Measurements from ENCODE around the gene RALB.

The RALB gene

DNA sequence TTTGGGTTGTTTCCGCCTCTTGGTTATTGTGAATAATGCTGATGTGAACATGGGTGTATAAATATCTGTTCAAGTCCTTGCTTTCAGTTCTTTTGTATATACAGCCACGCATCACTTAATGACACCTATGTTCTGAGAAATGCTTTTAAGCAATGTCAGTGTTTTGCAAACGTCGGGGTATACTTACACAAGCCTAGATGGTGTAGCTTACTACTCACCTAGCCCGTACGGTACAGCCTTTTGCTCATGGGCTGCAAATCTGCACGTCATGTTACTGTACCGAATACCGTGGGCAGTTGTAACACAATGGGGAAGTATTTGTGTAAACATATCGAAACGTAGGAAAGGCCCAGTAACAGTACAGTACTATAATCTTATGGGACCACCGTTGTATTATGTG is 12.4 kb downstream of the RALB start:
- no peak for DNase-seq

DNA sequence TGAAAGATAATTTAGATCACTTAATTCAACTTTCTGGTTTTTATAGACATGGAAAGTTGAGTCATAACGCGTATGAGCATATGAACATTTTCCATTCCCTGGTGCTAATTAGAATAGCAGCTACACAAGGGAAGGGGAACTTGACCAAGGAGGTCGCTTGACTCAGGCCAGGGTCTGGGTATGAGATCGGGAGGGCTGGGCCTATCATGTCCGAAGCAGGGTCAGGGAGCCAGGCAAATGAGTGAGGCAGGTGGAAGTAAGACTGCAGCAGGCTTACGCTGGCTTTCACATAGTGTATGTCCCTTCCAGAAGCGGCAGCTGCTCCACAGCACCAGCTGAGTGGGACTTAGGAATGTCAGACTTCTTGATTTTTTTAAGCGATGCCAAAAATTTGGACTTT is 14.7 kb downstream of the RALB start:
- no peak for DNase-seq

DNA sequence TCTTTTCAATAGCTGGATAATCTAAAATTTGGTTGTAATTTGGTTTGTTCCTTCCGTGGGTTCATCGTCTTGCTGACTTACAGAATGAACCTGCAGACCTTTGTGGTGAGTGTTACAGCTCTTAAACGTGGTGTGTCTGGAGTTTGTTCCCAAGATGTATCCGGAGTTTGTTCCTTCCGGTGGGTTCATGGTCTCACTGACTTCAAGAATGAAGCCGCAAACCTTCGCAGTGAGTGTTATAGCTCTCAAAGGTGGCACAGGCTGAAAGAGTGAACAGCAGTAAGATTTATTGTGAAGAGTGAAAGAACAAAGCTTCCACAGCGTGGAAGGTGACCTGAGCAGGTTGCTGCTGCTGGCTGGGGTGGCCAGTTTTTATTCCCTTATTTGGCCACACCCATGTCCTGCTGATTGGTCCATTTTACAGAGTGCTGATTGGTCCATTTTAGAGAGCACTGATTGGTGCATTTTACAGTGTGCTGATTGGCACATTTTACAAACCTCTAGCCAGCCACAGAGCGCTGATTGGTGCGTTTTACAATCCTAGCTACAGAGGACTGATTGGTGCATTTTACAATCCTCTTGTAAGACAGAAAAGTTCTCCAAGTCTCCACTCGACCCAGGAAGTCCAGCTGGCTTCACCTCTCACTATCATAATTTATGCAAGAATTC is 16.6 kb downstream of the RALB start:
- no peak for DNase-seq

DNA sequence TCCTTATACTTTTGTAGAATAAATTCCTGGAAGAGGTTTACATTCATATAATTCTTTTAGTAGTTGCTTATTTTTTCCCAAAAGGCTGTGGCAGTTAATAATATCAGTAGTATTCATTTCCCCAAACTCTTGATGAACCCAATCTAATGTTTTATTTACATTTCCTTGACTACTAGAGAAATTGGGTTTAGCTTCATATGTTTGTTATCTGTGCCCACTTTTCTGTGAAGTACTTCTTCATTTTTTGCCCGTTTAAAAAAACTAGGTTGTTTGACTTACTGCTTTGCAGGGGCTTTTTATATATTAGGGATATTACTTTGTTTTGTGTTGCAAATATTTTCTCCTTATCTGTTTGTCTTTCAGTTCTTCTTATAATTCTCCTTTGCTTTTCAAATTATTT is 17.2 kb downstream of the RALB start:
- DNase-seq, result no peak

GRCh38 chr2:120271711-120272379 is 19.2 kb downstream of the RALB start:
- no peak for DNase-seq

DNA sequence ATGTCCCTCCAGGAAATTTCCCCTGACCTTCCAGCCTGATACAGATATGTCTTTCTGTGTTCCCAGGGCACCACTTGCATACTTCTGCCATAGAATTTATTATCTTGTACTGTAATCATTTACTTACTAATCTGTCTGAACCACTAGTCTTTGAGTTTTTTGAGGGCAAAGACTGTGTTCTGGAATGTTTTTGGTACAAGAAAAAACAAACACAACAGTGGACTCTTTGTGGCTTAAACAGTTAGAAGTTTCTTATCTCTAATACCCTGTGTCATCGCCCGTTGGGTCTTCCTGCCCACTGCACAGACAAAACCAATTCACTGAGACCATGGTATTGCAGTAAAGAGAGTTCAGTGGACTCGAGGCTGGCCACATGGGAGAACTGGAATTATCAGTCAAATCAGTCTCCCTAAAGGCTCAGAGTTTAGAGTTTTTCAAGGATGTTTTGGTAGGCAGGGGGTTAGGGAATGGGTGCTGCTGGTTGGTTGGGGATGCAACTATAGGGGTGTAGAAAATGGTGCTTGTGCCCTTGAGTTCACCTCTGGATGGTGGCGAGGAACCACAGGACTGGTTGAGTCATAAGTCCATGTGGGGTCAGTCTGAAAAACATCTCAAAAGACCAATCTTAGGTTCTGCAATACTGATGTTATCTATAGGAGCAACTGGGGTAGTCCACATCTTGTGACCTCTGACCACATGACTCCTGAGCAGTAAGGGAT is 20.3 kb downstream of the RALB start:
- DNase-seq, result no peak

- DNase-seq, result no peak
Measured at GRCh38 chr2:120275617-120276400, 23.2 kb downstream of the RALB start.

GRCh38 chr2:120277505-120278205 is 25.0 kb downstream of the RALB start:
- DNase-seq, result no peak

GRCh38 chr2:120278901-120279300 is 26.2 kb downstream of the RALB start:
- DNase-seq, result no peak

GRCh38 chr2:120279708-120280107 is 27.1 kb downstream of the RALB start:
- DNase-seq, result no peak

DNA sequence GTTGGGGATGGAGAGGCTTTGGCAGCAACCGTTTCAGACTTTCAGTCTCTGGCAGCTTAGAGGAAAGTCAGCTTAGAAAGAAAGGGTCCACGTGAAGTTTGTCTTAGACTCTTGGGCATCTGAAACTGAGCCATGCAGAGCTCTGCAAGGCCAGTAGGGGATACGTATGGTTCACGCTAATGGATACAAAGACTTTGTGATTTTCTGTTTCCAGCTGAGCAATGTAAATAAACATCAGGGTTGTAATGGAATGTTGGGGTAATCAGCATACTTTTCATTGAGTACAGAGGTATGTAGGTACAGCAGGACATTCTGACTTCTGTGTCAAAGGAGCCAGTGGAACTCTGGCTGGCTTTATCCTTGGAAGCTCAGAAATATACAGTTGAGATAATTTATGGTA is 31.0 kb downstream of the RALB start:
- no peak for DNase-seq

- no peak for DNase-seq
Measured at GRCh38 chr2:120285056-120285455, 32.4 kb downstream of the RALB start.

DNA sequence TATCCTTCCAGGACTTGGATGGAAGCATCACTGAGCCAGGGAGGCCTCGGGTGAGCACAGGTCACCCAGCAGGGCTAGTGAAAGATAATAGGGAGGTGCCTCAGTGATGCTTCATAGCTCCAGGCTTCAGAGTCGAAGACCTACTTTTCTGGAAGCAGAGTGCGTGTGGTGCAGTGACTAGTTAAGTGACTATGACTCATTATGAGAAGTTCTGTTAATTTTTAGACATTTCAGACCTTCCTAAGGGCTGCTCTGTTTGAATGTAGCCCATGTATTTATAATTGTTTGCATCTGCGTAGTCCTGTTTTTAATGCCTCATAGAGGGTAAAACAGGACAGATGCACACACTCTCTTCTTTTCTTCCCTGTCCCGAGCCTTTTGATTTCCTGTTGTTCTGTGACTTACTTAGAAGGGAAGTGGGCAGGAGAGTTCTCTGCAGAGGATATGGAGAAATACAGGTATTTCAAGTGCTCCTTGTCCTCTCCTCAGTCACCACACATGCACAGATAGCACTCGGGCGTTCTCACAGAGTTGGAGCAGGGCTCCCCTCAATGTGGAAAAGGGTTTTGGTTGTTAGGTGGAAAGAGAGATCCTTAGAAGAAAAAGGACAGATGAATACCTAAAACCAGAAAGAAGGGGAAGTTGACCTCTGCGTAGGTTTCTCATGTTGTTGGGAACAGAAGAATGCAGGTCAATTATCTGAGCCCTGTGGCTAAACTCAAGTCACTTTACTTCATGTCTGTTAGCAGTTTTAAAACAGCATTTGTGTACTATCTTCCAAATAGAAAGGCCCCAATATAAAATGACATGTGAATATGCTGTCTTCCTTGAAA is 34.7 kb downstream of the RALB start:
- DNase-seq, result no peak

DNA sequence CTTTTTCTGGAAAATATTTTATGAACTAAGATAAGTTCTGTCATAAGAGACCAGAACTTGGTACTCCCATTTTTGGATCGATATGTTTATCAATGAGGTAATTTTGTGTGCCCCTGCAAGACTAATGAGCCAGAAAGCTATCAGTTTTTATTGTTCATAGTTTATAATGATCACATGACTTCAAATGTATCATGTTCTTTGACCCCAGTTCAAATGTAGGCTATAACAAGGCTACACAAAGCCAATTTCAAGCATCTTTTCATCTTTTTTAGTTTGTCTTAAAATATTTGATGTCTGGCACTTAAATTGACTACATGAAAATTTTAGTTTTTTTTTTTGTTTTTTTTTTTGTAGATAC is 35.3 kb downstream of the RALB start:
- no peak for DNase-seq

- DNase-seq, result no peak
Measured at GRCh38 chr2:120289221-120289906, 36.7 kb downstream of the RALB start.

GRCh38 chr2:120290737-120291136 is 38.1 kb downstream of the RALB start:
- DNase-seq, result no peak

DNA sequence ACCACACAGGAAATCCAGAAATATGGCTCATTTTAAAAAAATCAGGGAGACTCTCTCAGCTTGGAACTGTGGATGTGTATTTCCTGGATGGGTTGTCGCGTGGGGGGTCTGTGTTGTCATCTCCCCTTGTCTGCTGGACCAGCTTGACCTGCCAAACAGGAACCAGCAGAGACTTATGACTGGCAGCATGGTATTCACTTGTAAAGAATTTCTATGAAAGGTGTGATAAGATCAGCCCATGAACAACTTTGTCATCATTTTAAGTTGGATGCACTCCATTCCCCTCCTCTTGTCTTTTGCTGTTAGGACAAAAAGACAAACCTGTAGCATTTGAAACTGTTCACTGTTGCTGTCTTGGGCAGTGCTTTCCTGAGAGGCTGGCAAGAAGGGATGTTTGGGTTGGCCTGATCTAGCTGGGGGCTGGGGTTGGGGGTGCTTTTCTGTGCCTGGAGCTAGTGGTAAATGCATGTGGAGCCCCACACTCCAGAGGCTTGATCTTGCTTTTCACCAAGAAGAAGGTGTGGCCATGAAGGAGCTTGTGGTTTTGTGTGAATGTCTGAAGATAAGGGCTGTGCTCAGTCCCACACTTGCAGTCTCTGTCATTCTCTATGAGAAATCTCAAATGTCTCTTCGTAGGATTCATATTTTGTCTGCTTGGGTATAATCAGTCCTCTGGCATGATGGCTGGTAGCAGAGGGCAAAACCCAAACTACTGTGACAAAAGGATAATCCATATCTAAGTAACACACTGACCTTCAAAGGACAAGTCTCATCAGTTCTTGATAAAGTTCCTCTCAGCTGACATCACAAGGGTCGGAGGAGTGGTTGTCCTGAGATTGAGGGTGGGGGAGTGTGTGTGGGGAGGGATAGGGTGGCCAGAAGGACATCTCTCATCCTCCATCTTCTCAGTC is 39.0 kb downstream of the RALB start:
- DNase-seq, result no peak

DNA sequence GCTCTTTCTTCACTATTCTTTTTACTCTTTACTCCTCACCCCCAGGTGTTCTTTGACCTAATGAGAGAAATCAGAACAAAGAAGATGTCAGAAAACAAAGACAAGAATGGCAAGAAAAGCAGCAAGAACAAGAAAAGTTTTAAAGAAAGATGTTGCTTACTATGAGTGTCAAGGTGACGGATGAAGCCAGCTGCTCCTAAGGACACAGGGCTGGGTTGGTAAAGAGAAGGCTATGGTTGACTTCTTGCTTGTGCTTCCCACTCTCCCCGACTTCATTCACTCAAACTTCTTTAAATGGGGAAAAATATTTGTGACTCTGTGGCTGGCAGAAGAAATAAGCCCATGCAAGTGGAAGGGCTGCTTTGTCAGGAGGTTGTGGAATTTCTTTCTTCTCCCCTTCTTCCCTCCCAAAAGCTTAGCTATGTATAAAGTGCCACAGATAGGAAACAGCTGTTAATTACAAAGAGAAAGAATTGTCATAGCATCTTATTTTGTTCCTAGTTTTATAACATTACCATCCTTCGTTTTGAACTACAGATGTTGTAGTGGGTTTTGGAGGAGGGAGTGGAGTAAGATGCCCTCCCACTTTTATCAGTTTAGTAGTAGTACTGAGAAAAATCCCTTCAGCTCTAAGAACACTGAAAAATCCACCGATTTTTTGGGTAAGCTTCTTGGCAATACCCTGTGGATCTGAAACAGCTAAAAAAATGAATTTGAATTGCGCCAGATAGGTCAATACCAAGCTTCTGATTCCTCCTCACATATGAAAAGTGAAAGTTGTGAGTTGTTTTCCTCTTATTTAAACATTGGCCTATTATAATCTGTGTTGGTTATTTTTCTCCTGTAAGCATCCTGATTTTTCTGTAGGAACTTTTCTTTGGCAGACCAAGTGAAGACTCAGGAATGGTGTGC is 40.7 kb downstream of the RALB start:
- DNase-seq, result no peak

GRCh38 chr2:120294008-120294340 is 41.3 kb downstream of the RALB start:
- no peak for DNase-seq

All from NCI-H2081 treated with DMSO at 0.1 percent for 48 hours (cell line).